Thoracic aorta (tissue), 2 donors: ENCODE results near the gene HNMT. TPM values are rescaled to one million over a fixed set of nuclear protein-coding genes. Genes with fewer than 3 reads are reported as not detected.

ENCODE experiments used
- ATAC-seq: fragments of 150-250 bp; one replicate; pipeline ENCODE4 v1.8.0; 2017; ENCODE audit warnings: low read depth; ENCODE audit not compliant: insufficient number of reproducible peaks, low FRiP score
- DNase-seq: peaks from one replicate; pipeline ENCODE4 v3.0.0-alpha.2; 2020; ENCODE audit warnings: low spot score
- H3K27ac ChIP-seq, 2 donors: fragments of 200-600 bp; sonication (generic); 1 replicate in 1 of 2; 2 replicates in 1 of 2; pipeline ENCODE4 v1.5.1; 2016; ENCODE audit warnings: mild to moderate bottlenecking in 2 of 2, moderate library complexity in 2 of 2
- H3K27me3 ChIP-seq: fragments of 200-600 bp; sonication (generic); replicated peaks from 2 replicates; pipeline ENCODE4 v1.6.0; 2016; ENCODE audit warnings: mild to moderate bottlenecking; ENCODE audit not compliant: insufficient read depth
- H3K36me3 ChIP-seq: fragments of 200-600 bp; sonication (generic); one replicate; pipeline ENCODE4 v1.5.1; 2016
- H3K4me1 ChIP-seq, 2 donors: fragments of 200-600 bp; sonication (generic); 1 replicate in 1 of 2; 2 replicates in 1 of 2; pipeline versions ENCODE4 v1.5.1 to v1.6.0; 2016; ENCODE audit warnings: low read depth in 2 of 2, mild to moderate bottlenecking in 1 of 2; ENCODE audit not compliant: control insufficient read depth in 1 of 2
- H3K4me3 ChIP-seq: fragments of 200-600 bp; sonication (generic); 2 replicates; pipeline ENCODE4 v1.5.1; 2016; ENCODE audit warnings: mild to moderate bottlenecking
- H3K9me3 ChIP-seq: fragments of 200-600 bp; sonication (generic); 2 replicates; pipeline ENCODE4 v1.5.1; 2016
- total RNA-seq, 2 donors: library from RNA; depleted of rRNA; stranded (reverse); fragments of >200 nt; gene quantifications; one replicate each; pipeline versions ENCODE4 v1.1.0 to v1.2.3, GENCODE V29; 2016
- TF ChIP-seq, protein P1 (sequence below): fragments of 200-600 bp; sonication (generic); IDR thresholded peaks from one replicate; pipeline ENCODE4 v1.5.1; 2019; ENCODE audit warnings: antibody characterized with exemption

HNMT gene
- total RNA-seq, 2 donors from 2014 or later, result 57.0 to 67.2 TPM

DNA sequence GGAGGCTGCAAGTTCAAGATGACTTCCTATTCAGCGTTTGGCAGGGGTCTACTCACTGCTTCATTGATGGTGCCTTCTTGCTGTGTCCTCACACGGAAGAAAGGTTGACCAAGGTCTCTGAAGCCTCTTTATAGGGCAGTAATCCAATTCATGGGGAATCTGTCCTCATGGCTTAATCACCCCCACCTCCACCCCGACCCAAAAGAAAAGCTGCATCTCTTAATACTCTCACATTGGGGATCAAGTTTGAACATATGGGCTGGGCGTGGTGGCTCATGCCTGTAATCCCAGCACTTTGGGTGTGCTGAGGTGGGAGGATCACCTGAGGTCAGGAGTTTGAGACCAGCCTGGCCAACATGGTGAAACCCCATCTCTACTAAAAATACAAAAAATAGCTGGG lies 36.4 kb upstream of the HNMT start:
- H3K36me3 ChIP-seq, result no peaks in the 10 kb centered on the region
- peaks cover 0 to 6% of the 10 kb centered on the region in 2 donors for H3K4me1 ChIP-seq
- no peak overlapping the region for H3K4me3 ChIP-seq
- ATAC-seq, result no peak
- no peak overlapping the region for H3K27ac ChIP-seq
- DNase-seq, result no peak
- no peaks in the 10 kb centered on the region for H3K9me3 ChIP-seq
- TF ChIP-seq, protein P1, sequence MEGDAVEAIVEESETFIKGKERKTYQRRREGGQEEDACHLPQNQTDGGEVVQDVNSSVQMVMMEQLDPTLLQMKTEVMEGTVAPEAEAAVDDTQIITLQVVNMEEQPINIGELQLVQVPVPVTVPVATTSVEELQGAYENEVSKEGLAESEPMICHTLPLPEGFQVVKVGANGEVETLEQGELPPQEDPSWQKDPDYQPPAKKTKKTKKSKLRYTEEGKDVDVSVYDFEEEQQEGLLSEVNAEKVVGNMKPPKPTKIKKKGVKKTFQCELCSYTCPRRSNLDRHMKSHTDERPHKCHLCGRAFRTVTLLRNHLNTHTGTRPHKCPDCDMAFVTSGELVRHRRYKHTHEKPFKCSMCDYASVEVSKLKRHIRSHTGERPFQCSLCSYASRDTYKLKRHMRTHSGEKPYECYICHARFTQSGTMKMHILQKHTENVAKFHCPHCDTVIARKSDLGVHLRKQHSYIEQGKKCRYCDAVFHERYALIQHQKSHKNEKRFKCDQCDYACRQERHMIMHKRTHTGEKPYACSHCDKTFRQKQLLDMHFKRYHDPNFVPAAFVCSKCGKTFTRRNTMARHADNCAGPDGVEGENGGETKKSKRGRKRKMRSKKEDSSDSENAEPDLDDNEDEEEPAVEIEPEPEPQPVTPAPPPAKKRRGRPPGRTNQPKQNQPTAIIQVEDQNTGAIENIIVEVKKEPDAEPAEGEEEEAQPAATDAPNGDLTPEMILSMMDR, result no peak
- no peaks in the 10 kb centered on the region for H3K27me3 ChIP-seq

DNA sequence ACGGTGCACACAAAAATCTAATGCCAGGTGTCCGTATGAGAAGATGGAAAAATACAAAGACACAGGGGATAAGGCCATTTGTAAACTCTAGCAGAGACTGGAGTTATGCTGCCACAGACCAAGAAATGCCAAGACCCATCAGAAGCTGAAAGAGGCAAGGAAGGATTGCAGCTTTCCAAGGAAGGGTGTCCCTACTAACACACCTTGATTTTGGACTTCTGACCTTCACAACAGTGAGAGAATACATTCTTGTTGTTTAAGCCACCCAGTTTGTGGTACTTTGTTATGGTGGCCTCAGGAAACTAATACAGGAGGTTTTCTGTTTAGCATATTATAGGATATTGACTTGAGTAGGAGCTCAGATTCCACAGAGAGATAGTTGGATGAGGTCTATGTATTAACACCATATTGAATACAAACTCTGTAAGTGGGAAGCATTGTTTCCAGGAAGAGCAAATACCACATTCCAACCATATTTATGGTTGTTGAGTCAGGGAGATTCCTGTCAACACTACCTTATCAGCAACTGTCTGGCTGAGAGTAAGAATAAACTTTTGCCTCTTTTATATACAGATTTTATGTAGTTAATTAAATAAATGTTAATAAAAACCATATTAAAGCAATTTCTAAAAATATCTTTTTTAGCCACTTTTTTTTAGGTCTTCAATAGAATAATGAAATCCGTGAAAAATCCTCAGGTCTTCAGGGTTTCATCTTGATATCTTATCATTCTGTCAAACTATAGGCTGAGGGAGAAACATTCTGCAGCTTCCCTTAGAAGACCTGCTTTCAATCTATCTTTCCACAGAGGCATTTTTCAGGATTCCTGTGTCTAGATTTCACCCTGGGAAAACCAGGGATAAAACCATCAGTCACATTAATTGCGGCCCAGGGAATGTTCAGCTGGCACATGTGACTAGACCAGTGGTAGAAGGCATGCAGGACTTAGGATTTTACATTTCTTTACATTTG lies 35.4 kb upstream of the HNMT start:
- TF ChIP-seq, protein P1, result no peak
- Histone ChIP-seq H3K27ac (no peak overlapping the region), H3K4me3 (no peak overlapping the region), H3K27me3 (no peaks in the 10 kb centered on the region), H3K4me1 (peaks cover 0 to 3% of the 10 kb centered on the region in 2 donors), H3K9me3 (no peaks in the 10 kb centered on the region), H3K36me3 (no peaks in the 10 kb centered on the region)
- DNase-seq (no peak), ATAC-seq (no peak)

DNA sequence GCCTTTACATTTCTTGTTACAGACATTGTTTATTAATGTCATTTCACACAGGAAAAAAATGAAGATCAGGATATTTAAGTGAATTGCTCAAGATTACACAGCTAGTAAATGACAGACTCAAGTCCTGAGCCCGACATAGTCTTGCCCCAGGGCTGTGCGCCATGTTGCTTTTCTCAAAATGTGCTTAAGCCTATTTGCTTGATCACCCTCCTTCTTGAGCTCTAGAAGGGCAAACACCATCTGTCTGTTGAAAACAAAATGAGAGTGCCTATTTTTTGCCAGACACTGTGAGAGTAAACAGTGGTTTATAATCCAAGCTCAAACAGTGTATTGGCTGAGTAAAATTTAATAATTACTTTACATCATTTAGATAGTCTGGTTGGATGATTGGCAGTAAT lies 34.8 kb upstream of the HNMT start:
- no peak for DNase-seq
- H3K36me3 ChIP-seq, result no peaks in the 10 kb centered on the region
- H3K4me3 ChIP-seq, result no peak overlapping the region
- TF ChIP-seq, protein P1, result no peak
- no peaks in the 10 kb centered on the region for H3K27me3 ChIP-seq
- H3K9me3 ChIP-seq, result no peaks in the 10 kb centered on the region
- no peak overlapping the region for H3K27ac ChIP-seq
- H3K4me1 ChIP-seq, result no peaks in the 10 kb centered on the region
- no peak for ATAC-seq

DNA sequence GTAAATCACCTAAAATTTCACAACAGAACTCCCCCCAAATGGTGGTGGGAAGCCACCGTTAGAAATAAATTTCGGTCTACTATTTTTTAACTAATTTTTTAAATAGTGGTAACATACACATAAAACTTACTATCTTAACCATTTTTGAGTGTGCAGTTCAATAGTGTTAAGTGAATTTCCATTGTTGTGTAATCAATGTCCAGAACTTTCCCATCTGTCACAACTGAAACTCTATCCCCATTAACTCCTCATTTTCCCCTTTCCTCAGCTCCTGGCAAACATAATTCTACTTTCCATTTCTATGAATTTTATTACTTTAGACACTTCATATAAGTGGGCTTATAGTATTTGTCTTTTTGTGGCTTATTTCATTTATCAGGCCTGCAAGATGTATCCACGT lies 34.1 kb upstream of the HNMT start:
- ATAC-seq, result no peak
- no peaks in the 10 kb centered on the region for H3K9me3 ChIP-seq

DNA sequence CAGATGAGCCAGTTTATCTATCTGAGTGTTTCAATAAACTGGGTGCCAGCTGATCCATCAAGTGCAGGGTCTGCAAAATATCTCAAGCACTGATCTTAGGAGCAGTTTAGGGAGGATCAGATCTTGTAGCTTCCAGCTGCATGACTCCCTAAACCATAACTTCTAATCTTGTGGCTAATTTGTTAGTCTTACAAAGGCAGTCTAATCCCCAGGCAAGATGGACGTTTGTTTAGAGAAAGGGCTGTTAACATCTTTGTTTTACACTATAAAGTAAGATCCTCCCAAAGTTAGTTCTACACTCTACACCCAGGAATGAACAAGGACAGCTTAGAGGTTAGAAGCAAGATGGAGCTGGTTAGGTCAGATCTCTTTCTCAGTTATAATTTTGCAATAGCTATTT lies 28.7 kb upstream of the HNMT start:
- ATAC-seq (no peak), DNase-seq (no peak)
- H3K4me1 ChIP-seq, result no peaks in the 10 kb centered on the region
- H3K27me3 ChIP-seq, result no peaks in the 10 kb centered on the region
- H3K4me3 ChIP-seq, result no peak overlapping the region
- H3K9me3 ChIP-seq, result no peaks in the 10 kb centered on the region
- H3K36me3 ChIP-seq, result no peaks in the 10 kb centered on the region
- H3K27ac ChIP-seq, result no peak overlapping the region
- TF ChIP-seq, protein P1, result no peak

More for the DNA sequence above, 34.1 kb upstream of the HNMT start:
- no peaks in the 10 kb centered on the region for H3K36me3 ChIP-seq
- H3K4me3 ChIP-seq, result no peak overlapping the region
- H3K27ac ChIP-seq, result no peak overlapping the region
- no peaks in the 10 kb centered on the region for H3K27me3 ChIP-seq
- DNase-seq, result no peak
- TF ChIP-seq, protein P1, result no peak
- no peaks in the 10 kb centered on the region for H3K4me1 ChIP-seq
